Measurements from ENCODE around the gene CCDC150. TPM values are rescaled to one million over a fixed set of nuclear protein-coding genes. Genes with fewer than 3 reads are reported as not detected.
"Not testable (repeated sequence)": the region's sequence is repeated elsewhere in the genome, so short reads cannot be mapped to it uniquely, and the experiment has no call there.

CCDC150 gene
- polyA plus RNA-seq, 1 donor = 33.5 TPM

DNA sequence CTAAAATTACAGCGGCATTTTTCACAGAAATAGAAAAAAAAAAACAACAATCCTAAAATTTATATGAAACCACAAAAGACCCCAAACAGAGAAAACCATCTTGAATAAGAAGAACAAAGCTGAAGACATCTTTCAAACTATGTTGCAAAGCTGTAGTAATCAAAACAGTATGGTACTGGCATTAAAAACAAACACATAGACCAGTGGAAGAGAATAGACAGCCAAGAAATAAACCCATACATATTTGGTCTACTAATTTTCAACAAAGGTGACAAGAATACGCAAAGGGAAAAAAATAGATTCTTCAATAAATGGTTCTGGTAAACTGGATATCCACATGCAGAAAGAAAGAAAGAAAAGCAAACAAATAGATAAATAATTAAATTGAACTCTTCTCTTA lies 9.0 kb upstream of the CCDC150 start:
- DNase-seq = no peak

DNA sequence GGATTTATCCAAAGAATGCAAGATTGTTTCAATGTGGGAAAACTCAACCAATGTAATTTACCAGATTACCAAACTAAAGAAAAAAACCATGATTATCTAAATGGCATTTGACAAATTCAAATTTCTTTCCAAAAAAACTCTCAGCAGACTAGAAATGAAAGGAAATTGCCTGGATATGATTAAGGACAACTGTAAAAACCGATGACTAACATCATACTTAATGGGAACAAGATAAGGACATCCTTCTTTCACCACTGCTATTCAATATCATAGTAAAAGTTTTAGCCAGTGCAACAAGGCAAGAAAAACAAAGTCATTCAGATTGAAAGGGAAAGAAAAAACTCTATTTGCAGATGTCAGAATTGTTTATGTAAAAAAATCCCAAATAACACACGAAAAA lies 4.4 kb upstream of the CCDC150 start:
- DNase-seq = no peak

DNA sequence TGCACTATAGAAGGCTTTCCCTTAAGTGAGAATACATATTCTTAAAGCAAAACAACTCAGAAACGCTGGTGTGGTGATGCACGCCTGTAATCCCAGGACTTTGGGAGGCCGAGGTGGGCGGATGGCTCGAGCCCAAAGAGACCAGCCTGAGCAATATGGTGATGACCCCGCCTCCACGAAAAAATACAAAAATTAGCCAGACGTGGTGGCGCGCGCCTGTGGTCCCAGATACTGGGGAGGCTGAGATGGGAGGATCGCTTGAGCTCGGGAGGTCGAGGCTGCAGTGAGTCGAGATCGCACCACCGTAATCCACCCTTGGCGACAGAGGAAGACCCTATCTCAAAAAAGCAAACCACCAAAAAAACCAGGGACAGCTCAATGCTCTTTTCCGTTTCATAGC lies 750 bp upstream of the CCDC150 start:
- DNase-seq = no peak

DNA sequence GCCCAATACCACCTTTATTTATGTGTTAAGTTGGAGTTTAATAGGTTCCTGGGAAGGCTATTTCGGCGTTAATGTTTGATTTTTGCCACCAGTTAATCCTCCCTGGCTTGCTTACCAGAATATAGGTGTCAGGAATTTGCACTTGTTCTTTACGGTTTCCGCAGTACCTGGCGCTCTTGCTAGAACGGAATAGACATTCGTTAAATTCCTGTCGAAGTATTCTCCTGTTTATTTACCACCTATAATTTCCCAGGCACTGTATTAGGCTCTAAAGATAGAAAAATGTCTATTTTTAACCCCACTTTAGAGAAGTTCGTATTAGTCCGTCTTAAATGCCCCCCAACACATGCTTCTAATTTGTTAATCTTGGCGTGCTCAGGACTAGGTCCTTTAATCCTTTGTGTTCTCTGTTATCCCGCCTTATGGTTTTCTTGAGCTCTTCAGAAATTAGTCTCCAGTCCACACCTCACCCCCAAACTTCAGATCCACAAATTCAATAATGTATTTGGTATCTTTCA lies 575 bp downstream of the CCDC150 start:
- no peak for DNase-seq

DNA sequence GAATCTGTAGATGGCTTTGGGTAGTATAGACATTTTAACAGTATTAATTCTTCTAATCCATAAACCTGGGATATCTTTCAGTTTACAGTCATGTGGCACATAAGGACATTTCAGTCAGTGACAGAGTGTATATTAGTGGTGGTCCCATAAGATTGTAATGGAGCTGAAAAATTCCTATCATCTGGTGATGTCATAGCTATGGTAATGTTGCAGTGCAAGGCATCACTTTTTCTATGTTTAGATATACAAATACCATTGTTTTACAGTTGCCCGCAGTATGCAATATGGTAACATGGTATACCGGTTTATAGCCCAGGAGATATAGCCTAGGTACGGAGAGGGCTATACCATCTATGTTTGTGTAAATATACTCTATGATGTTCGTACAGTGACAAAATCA lies 9.7 kb downstream of the CCDC150 start:
- DNase-seq = no peak

DNA sequence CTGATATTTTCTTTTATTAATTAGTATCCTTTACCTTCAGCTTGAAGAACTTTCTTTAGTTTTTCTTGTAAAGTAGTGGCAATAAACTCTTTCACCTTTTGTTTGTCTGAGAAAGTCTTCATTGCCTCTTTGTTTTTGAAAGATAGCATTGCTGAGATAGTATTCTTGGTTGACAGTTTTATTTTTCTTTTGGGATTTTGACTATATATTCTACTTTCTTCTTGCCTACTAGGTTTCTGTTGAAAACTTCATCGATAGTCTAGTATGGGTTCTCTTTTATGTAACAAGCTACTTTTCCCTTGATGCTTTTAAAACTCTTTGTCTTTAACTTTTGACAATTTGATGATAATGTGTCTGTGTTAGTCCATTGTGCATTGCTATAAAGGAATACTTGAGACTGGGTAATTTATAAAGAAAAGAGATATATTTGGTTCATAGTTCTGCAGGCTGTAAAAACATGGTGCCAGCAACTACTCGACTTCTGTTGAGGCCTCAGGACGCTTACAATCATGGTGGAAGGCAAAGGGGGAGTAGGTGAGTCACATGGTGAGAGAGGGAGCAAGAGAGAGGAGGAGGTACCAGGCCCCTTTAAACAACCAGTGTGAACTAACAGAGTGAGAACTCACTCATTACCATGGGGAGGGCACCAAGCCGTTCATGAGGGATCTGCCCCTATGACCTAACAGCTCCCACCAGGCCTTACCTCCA lies 12.0 kb downstream of the CCDC150 start:
- DNase-seq = no peak

DNA sequence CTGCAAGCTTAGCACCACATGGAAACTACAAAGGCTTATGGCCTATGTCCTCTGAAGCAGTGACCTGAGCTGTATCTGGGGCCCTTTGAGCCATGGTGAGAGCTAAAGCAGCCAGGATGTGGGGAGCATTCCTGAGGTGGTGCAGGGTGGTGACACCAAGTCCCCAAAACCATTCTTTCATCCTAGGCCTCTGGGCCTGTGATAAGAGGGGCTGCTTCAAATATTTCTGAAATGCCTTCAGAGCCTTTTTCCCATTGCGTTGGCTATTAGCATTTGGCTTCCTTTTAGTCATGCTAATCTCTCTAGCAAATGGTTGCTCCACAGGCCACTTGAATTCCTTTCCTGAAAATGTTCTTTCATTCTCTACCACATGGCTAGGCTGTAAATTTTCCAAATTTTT lies 13.4 kb downstream of the CCDC150 start:
- DNase-seq = no peak

DNA sequence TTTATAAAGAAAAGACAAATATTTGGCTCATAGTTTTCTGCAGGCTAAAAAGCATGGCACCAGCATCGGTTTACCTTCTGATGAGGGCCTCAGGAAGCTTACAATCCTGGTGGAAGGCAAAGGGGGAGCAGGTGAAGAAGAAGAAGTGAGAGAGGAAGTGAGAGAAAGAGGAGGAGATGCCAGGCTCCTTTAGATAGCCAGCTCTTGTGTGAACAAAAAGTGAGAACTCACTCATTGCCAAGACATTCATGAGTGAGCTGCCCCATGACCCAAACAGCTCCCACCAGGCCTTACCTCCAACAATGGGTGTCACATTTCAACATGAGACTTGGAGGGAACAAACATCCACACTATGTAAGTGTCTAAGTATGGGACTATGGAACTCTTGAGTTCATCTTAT lies 14.3 kb downstream of the CCDC150 start:
- DNase-seq = no peak

DNA sequence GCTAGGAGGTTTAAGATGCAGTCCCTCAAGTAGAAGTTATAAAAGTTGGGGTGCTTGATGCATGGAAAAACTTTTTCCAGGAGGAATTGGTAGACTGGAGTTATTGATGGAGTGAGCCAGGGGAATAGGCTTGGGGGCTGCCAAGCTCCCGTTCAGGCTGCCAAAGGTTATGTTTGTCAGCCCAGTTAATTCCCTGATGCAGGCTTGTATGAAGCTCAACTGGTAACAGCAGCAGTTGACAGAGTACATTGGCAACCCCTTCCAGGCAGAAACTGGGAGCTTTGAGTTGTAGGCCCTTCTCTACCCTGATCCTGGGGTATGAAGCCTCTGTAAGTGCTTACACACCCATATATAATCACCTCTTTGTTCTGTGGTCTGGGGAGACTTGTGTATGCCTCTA lies 16.2 kb downstream of the CCDC150 start:
- DNase-seq = no peak

DNA sequence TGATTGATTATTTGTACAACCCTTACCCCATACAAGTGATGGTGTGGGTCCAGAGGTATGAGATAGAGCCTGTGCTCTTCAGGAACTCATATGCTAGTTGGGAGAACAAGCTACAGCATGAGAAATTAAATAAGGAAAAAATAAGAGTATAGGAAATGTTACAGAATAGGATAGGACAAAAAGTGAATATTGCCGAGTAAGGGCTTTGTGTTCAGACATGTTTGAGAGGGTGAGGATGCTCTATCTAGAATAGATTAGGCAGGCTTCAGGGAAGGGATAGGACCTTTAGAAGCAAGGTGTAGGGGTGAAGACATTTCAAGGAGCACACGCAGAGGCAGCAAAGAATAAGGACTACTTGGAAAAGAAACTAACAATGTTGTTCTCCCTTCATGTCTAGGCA lies 17.8 kb downstream of the CCDC150 start:
- DNase-seq = no peak

DNA sequence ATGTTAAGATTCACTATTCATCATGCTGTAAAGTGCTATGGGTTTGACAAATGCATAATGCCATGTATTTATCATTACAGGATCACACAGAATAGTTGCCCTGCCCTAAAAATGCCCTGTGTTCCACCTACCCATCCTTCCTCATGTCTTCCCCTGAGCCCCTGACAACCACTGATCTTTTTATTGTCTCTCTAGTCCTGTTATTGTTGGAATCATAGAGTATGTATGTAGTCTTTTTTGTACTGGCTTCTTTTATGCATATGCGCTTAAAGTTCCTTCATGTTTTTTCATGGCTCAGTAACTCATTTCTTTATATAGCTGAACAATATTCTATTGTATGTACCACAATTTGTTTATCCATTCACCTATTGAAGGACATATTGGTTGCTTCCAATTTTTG lies 20.3 kb downstream of the CCDC150 start:
- DNase-seq = no peak

DNA sequence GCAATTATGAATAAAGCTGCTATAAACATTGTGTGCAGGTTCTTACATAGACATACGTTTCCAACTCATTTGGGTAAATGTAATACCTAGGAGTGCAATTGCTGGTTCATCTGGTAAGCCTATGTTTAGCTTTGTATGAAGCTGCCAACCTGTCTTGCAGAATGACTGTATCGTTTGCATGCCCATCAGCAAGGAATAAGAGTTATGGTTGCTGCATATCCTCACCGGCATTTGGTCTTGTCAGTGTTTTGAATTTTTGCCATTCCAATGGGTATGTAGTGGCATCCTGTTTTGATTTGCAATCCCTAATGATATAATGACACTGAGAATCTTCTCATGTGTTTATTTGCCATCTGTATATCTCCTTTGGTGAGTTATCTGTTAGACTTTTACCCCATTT lies 20.7 kb downstream of the CCDC150 start:
- no peak for DNase-seq

DNA sequence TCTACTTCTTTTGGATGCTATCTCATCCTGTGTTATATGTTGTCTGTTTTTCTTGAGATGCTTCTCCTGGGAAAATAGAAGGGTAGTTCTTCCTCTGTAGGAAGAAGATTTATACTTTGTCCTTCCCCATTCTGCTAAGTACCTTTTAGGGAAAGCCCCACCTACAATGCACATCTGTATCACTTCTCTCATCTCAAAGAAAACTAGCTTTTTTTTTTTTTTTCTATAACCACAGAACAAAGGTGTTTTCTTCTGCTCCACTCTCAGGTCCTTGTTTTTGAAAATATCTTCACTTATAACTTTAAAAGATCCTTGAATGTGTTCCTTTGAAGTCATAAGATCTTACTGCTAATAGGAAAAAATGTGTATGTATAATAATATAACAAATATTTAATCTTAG lies 30.8 kb downstream of the CCDC150 start:
- no peak for DNase-seq

DNA sequence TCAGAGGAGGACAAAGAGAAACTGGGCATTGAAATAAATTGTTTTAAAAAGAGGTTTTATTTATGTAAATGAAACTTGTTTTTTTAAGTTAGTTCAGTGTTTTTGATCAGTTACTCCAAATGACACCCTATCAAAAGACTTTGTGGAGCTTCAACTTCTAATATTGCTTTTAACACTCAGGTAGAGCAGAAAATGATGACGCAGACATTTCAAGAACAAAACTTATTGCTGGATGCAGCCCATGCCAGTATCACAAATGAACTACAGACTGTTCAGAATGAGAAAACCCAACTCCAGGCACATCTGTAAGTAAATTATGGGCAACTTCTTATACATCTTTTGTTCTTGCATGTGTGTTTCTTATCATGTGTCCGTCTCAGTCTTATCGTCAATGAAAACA lies 36.4 kb downstream of the CCDC150 start:
- no peak for DNase-seq

DNA sequence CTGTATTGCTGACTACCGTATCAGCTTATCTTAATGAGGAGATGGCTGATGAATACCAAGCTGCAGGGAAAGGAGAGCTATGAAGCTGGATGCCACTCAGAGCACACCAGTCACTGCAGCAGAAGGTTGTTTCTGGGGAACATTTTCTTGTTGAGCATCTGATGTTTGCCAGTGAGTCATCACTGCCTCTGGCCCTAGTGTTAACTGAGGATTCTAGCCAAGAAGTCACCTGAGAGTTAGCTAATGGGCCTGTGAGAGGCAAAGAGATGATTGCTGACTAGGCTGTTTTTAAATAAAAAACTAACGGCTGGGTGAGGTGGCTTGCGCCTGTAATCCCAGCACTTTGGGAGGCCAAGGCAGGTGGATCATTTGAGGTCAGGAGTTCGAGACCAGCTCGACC lies 37.9 kb downstream of the CCDC150 start:
- DNase-seq = no peak

DNA sequence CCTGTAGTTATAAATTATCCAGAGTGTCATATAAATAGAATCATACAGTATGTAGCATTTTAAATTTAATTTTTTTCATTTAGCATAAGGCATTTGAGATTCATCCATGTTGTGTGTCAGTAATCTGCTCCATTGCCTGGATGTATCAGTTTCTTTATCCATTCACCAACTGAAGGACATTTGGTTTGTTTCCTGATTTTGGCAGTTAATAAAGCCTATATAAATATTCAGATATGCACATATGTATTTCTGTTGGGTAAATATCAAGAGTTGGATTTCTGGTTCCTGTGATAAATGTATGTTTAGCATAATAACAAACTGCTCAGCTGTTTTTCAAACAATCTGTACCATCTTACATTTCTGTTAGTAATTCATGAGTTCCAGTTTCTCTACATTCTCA lies 39.9 kb downstream of the CCDC150 start:
- DNase-seq = no peak

DNA sequence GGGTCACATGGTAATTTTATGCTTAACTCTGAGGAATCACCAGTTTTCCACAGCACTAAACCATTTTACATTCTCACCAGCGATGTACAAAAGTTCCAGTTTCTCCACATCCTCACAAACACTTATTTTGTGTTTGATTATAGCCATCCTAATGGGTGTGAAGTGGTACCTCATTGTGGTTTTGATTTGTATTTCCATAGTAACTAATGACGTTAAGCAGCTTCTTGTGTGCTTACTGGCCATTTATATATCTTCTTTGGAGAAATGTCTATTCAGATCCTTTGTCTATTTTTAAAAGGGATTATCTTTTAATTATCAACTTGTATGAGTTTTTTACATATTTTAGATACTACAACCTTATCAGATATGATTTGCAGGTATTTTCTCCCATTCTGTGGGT lies 42.0 kb downstream of the CCDC150 start:
- DNase-seq = no peak

DNA sequence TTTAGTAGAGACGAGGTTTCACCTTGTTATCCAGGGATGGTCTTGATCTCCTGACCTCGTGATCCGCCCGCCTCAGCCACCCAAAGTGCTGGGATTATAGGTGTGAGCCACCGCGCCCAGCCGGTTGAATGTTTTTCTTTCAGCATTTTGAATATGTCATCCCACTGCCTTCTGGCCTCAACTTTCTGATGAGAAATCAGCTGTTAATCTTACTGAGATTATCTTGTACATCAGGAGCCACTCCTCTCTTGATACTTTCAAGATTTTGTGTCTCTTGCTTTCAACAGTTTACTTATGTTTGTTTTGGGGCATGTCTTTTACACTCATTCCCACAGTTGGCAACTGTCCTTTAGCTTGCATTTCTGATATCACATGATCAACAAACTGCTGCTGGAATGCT lies 46.3 kb downstream of the CCDC150 start:
- no peak for DNase-seq

DNA sequence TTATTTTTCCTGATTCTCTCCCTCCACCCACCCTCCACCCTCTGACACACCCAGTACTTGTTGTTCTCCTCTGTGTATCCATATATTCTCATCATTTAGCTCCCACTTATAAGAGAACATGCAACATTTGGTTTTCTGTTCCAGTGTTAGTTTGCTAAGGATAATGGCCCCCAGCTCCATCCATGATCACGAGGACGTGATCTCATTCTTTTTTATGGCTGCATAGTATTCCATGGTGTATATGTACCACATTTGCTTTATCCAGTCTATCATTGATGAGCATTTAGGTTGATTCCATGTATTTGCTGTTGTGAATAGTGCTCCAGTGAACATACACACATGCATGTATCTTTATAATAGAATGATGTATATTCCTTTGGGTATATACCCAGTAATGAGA lies 47.2 kb downstream of the CCDC150 start:
- DNase-seq = not testable (repeated sequence)

DNA sequence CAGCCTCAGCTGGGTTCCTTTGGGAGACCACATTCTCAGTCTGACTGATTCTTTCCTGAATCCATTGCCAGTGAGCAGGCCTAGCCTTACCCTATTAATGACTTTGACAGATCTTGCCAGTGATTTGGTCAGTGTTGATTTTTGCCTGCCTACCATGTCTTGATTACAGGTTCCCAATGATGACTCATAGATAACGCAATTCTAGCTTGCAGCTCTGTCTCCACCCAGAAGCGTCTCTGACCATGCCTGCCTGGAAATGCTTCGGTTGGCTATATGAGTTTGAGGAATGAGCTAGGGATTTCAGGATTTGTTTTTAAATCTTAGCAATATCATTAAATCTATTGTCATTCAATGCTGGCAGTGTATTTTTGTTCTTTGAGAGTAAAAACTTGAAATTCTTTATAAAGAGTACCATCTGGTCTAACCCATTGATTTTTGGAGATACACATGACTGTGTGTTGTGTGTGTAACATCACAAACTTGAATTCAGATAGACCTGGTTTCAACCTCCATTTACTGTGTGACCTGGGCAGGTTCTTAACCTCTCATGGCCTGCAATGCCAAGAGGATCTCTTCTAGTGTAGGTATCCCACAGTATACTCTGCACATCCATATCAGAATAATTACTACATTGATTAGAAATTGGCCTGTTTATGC lies 57.0 kb downstream of the CCDC150 start:
- no peak for DNase-seq

DNA sequence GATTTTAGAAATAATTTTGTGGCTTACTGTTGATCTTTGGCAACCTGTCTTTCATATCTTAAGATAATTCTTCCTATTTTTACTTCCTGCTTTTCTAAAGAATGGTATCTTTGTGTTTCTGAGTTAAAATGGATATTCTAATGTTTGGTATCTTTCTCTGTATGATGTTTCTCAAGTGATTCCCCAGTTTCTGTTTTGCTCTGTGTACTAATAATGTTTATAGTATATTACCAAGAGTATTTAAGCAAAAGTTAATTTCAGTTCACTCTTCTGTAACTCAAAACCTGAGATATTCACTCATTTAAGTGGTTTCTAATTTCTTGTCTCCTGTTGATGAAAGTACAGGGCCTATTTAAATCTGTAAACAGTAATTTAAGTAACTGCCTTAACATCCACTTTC lies 58.3 kb downstream of the CCDC150 start:
- no peak for DNase-seq

DNA sequence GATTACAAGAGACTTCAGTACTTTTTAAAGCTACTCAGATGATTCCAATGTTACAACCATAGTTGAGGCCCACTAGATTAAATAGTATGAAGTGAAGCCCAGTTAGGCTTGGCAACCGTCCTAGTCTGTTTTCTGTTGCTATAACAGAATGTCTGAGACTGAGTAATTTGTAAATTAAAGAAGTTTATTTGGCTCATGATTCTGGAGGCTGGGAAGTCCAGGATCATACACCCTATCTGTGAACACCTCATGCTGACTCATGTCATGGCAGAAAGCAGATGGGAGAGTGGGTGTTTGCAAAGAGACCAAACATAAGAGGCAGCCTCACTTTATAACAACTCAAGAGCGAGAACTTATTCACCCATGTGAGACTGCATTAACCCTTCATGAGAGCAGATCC lies 63.1 kb downstream of the CCDC150 start:
- DNase-seq = no peak

DNA sequence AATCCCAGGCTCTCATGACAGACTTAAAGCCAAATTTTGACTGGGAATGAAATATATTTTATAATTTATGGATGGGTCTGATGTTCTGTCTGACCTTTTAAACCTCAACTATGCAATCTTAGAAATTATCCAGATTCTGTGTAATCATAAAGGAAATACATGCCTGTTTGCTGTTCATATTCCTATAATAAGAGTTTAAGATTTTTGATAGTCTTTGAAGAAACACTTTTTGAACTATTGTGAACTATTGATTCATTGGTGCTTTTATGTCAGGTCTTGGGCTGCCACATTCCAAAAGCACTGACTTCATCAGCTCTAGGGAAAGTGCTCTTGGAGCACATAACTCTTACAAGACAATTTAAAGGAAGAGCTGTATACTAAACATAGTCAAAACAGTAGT lies 64.2 kb downstream of the CCDC150 start:
- no peak for DNase-seq

DNA sequence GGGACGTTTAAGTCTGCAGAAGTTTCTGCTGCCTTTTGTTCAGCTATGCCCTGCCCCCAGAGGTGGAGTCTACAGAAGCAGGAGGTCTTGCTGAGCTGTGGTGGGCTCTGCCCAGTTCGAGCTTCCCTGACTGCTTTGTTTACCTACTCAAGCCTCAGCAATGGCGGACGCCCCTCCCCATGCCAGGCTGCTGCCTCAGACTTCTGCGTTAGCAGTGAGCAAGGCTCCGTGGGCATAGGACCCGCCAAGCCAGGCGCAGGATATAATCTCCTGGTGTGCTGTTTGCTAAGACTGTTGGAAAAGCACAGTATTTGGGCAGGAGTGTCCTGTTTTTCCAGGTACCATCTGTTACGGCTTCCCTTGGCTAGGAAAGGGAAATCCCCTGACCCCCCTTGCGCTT lies 70.5 kb downstream of the CCDC150 start:
- DNase-seq = not testable (repeated sequence)
